GM21737 (cell line): ENCODE data around the gene ENTPD2.
"Not testable (repeated sequence)": the region's sequence is repeated elsewhere in the genome, so short reads cannot be mapped to it uniquely, and the experiment has no call there.

Experiments used
- ATAC-seq: cut with Tn5 transposase; IDR thresholded peaks from one replicate; pipeline ENCODE4 v1.9.1; 2021; ENCODE audit warnings: mild to moderate bottlenecking, moderate library complexity; ENCODE audit not compliant: unreplicated experiment

The ENTPD2 gene

DNA sequence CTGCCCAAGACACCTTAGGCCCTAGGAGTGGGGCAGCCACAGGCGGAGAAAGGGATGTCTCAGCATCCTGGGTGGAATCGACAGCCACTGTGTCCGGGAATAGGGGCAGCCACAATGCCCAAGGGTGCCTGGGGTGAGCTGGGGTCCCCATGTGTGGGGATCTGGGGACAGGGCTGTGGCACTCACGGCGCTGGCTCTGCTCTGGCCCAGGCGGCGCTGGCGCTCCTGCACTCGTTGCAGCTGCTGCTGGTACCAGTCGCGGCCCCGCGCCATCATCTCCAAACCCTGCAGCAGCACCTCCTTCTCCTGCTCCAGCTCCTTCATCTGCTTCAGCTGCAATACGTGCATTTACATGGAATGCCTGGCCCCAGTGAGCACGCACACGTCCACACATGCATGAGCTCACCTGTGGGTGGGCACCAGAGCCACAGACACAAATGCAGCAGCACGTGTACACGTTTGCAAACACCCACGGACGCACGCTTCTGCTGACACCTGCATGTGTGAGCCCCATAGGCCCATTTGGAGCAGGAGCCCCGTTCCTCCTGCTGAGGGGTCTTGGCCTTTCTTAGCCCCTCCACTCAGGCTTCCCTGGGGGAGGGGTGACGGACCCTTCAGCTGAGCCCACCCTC is 11.6 kb upstream of the ENTPD2 start:
- no peak for ATAC-seq

GRCh38 chr9:137064880-137065164 is 11.0 kb upstream of the ENTPD2 start:
- ATAC-seq, result no peak

- no peak for ATAC-seq
Measured at GRCh38 chr9:137064027-137064879, 10.4 kb upstream of the ENTPD2 start.

DNA sequence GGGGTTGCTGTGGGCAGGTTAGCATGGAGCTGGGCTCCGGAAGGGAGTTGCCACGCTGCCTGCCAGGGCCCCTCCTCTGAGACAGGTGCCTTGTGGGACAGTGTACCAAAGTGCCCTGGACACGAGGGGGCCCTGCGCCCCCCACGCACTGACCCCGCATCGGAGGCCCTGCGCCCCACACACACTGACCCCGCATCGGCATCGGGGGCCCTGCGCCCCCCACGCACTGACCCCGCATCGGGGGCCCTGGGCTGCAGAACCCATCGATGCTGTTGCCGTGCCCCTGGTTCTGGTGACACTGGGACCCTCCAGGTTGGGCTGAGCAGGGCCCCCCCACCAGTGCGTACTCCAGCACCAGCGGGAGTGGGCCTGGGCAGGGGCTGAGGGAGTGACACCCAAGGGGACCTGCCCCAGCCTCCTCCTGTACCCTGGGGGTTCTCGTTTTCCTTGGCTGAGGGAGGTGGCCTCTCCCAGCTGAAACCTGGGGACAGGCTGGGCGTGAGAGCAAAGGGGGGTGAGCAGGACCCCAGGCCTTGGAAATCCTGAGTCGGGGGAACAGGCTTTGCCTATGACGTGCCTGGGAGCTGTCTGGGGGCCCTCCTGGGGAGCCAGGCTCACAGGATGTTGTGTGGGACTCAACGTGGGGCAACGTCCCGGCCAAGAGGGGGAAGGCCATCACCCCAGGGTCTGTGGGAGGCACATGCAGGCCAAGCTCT is 9.6 kb upstream of the ENTPD2 start:
- ATAC-seq, result no peak

- ATAC-seq, result not testable (repeated sequence)
Measured at GRCh38 chr9:137062798-137063197, 8.9 kb upstream of the ENTPD2 start.

GRCh38 chr9:137062384-137062783 is 8.5 kb upstream of the ENTPD2 start:
- no peak for ATAC-seq

DNA sequence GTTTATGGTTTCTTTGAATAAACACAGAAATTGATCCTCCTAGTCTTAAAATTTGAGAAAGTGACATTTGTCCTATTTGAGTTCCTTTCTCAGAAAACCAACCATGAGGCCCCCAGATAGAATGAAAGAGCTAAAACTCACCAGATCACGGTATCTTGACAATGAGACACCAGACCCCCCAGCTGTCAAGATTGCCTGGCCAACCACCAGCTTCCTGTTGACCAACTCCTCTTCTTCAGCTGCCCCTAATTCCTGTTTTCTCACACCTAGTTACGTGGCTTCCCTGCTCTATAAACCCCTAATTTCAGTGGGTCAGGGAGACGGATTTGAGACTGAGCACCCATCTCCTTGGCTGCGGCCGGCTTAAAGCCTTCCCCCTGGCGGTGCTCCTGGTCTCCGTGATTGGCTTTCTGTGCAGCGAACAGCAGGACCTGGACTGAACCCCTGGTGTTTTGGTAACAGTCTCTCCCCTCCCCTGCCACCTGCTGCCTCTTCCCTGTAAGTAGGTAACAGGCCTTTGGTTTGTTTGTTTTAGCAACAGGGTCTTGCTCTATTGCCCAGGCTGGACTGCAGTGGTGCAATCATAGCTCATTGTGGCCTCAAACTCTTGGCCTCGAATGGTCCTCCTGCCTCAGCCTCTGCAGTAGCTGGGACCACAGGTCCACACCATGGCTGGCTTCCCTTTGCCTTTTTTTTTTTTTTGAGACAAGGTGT is 4.8 kb upstream of the ENTPD2 start:
- no peak for ATAC-seq

GRCh38 chr9:137057545-137057944 is 3.7 kb upstream of the ENTPD2 start:
- ATAC-seq, result no peak

DNA sequence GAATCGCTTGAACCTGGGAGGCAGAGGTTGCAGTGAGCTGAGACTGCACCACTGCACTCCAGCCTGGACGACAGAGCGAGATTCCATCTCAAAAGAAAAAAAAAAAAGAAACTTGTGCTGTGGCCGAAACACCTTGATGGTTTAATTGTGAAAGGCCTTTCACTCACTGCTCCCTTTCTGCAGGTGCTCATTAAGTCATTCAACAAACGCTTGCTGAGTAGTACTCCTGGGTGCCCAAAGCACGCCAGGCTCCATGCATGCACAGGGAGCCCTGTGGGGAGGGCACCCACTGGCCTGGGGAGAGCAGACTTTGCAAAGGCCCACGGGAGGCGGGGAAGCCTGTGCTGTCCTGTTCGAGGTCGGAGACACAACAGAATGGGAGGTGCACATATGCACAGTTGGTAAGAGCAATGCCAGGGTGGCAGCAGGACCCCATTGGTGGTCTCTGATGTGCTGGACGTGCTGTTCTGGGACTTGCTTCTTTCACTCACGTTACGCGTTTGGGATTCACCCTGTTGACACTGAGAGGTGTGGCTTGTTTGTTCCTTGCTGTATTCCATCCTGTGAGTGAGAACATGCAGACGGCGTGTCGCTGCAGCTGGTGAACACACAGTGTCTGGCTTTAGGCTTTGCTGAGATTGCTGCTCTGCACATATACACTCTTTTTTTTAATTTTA is 3.0 kb upstream of the ENTPD2 start:
- no peak for ATAC-seq

GRCh38 chr9:137055385-137056364 is 1.8 kb upstream of the ENTPD2 start:
- ATAC-seq, result no peak

DNA sequence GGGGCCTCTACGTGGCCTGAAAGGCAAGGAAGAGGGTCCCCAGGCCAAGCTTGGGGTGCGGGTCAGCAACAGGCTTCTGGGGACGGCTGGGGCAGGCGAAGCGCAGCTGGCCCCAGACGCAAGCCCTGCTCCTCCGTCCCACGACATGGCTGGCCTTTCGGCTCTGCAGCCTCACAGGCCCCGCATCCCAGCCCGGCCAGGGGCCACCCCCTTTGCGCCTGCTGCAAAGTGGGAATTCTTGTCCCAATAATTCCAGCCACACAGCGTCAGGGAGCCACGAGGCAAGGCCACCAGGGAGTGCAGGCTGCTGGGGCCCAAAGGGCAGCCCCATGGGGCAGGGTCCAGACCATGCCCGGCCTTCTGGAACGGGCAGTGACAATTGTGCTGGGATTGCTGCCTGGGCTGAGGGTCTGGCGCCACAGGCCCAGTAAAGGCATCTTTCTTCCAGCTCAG is 1.1 kb upstream of the ENTPD2 start:
- ATAC-seq, result no peak

DNA sequence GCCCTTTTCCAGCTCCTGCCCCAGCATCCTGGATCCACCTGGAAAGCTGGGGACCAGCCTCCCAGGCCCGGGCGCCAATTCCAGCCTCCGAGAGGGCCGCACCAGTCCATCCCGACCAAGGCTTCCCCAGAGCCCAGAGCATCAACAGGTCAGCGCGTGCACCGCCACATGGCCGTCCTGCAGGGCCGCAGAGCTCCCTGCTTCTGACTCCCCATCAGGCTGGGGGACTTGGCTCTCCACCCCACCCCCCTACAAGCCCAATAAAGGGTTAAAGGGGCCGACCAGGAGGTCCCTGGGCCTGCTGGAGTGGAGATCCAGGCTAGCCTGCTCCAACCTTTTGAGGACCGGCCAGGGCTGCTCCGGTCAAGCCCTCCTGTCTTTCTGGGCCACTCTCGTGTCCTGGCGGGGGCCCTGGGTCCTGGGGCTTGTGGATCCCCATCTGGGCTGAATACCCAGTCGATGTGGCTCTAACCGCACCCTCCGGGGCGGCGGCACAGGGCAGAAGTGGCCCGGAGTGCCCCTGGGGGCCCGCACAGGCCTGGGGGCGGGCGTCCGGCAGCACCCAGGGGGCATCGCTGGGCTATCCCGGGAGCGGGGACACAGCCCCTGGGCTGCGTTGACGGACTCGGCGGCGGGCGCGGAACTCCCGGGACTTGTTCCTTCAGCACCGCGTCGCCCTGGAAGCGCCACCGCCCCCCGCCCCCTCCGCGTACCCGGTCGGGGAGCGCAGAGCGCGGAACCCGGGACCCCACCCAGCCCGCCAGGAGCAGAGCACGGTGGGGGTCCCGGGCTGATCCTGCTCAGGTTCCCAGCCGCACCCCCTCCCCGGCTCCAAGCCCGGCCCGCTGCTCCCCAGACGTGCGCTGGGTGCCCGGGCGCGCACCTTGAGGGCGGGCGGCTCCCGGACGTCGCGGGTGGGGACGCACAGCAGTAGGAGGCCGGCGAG is 590 bp downstream of the ENTPD2 start:
- no peak for ATAC-seq

GRCh38 chr9:137052293-137052692 is 1.6 kb downstream of the ENTPD2 start:
- ATAC-seq, result no peak

GRCh38 chr9:137051145-137051724 is 2.6 kb downstream of the ENTPD2 start:
- no peak for ATAC-seq

- no peak for ATAC-seq
Measured at GRCh38 chr9:137050570-137050969, 3.3 kb downstream of the ENTPD2 start.

DNA sequence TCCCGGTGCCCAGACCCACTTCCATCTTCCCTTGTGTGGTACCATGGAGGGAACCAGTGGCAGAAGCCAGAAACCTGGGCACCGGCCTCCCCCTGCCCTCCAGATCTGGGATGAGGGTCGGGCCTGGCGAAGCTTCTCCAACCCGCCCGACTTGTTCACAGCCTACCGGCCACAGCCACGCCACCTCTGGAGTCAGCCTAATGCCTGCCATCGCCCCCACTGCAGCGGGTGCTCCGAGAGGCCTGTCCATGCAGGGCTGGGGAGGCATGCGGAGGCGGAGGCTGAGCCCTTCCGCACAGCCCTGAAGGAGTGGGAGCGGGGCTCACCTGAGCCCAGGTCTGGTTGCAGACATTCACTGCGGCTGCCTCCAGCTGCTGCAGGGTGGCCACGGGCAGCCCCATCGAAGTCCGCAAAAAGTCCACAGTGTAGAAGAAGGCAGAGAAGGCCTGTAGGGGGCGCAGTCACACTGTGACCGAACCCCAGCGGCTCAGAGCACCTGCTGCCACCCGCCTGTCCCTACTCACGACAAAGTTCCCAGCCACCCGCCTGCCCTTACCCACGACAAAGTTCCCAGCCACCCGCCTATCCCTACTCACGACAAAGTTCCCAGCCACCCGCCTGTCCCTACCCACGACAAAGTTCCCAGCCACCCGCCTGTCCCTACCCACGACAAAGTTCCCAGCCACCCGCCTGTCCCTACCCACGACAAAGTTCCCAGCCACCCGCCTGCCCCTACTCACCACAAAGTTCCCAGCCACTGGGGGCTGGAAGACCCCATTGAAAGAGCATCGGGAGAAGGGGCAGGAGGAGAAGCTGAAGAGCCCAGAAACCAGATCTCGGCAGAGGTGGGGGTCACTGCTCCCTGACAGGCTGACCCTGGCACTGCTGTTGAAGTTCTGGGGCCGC is 4.1 kb downstream of the ENTPD2 start:
- no peak for ATAC-seq
